Ammon's horn (tissue), 1 donor: ENCODE measurements around the gene WNT3A.

ENCODE experiments used
- DNase-seq: peaks from one replicate; pipeline ENCODE4 v3.0.0-alpha.2; 2016; ENCODE audit warnings: low spot score

Gene WNT3A

DNA sequence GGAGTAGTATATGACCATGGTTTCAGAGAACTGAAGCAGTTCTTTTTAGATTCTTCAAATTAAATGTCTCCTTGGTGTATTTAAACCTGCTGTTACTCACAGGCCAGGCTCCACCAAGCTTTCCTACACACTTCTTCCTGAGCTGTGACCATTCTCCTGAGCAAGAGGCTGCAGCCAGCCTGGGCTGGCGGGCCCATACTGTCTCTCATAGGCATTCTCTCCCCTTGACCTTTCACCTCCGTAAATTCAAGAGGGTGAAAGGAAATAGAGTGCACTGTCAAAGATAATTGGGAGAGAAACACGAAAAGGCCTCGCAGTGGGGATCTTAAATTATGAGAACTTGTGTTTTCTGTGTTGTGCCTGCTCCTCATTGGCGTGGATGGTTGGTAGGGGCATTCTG lies 78.0 kb downstream of the WNT3A start:
- DNase-seq: no peak

DNA sequence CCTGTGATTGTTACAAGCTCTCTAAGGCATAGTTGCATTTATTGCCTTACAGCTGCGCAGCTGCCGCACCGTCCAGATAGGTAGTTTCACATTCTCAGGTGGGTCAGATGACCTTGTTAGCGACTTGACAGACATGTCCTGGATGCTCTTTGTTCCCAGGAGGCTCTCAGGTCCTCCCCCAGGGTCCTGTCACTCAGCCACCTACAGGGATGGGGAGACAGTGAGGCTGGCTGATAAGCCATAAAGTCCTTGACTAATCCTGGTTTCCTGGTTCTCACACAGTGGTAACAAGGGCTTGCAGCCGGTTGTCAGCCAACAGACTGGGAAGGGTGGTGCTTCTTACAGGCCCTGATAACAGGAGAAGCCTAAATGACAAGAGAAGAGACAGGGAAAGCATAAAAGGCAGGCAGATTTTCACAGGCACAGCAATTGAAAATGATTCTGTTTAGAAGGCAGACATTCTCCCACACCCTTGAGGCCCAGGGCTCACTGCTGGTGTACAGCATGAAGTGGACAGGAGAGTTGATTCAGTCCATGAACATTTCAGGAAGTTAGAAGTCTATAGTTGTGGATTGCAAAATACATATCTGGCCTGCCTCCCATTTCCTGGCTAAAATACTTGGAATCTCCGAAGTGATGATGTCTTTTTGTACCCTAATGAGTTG lies 78.6 kb downstream of the WNT3A start:
- no peak for DNase-seq

DNA sequence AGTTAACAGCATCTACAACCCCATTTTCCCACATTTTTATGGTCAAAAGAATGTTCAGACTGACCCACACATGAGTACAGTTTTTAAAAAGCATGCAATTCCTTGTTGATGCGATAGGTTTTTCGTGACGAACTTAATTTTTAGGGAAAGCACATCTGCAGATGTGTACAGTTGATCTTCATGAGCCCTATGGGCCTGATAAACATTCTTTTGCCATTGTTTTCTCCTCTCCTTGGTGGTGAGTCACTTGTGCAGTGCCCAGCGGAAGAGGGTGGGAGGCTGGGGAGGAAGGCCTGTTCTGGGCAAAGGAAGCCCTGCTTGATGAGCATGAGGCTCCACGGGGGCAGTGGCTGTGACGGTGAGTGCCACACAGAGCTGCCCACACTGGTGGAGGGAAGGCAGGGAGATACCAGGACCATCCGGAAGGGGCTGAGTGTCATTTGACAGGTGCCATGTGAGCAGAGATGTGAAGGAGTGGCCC lies 81.0 kb downstream of the WNT3A start:
- no peak for DNase-seq

DNA sequence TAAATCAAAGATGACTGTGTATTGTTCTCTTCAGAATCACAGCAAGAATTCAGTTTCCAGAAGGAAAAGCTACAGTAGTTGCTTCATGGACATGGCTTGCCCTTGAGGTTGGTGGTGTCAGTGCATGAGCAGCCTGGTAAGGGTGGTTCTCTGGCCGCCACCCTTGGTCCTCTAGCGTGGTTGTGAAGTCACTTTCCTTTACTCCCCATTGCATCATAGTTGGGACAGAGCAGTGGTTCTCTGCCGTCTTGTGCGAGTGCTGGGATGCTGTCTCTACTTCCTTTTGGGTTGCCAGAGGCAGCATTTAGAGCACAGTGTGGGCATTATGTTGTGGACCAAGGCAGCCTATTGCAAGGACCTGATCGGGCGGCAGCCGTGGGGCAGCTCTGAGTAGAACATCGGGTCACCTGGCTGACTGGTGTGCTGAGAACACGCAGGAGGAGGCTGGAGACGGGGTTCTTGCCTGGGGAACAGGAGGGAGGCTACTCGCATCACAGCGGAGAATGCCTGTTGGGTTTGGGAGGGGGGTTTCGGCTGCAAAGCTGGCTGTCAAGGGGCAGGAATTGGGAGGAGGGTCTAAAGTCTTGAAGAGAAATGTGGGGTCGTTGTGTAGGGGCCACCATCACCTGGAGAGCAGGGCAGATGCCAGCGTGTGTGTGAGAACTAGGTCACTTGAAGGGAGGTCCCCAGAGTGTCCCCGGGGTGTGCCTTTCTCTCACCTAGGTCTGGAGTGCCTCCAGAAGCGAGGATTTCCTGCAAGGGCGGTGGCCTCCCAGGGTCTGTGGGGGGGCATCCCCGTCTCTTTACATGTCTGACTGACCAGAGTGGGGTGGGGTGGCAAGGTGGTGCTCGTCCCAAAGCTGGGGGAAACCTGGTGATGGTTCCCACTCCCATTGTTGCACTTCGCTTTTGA lies 82.0 kb downstream of the WNT3A start:
- no peak for DNase-seq

- no peak for DNase-seq
Observed at GRCh38 chr1:228089519-228090380, 83.0 kb downstream of the WNT3A start.

DNA sequence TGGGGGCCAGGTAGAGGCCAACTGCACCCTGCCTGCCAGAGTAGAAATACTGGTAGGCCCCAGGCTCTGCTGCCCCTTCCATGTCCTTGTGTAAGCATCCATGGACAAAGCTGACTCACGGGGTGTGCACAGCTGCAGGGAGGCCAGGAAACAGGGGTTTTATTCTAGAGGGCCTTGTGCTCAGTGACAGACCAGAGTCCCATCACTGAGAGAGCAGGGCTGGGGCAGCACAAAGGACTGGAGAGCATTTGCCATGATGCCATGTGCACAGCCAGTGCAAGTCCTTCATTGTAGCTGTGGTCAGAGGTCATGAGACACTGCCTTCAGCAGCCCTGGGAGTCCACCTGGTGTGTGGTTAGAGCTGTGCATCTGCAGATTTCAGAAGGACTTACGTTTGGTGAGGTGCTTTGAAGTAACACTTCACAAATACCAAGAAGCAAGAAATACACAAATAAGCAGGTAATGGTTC lies 83.8 kb downstream of the WNT3A start:
- DNase-seq: no peak

DNA sequence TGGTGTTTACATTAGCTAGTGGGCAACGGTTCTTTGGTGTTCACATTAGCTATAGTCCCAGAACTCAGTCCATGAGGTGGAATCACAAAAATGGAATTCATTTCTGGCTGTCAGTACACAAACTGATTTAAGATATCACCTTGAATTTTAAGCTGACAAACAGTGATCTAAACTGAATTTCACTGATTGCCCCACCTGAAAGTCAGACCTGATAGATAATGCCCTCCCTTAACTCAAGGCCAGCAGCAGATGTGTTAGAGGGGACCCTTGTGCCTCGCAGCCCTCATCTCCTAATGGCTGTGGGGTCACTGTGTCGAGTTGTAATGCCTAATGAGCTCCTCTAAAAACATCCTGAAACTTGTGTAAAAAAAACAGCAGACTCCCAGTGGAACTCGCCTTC lies 84.3 kb downstream of the WNT3A start:
- no peak for DNase-seq

DNA sequence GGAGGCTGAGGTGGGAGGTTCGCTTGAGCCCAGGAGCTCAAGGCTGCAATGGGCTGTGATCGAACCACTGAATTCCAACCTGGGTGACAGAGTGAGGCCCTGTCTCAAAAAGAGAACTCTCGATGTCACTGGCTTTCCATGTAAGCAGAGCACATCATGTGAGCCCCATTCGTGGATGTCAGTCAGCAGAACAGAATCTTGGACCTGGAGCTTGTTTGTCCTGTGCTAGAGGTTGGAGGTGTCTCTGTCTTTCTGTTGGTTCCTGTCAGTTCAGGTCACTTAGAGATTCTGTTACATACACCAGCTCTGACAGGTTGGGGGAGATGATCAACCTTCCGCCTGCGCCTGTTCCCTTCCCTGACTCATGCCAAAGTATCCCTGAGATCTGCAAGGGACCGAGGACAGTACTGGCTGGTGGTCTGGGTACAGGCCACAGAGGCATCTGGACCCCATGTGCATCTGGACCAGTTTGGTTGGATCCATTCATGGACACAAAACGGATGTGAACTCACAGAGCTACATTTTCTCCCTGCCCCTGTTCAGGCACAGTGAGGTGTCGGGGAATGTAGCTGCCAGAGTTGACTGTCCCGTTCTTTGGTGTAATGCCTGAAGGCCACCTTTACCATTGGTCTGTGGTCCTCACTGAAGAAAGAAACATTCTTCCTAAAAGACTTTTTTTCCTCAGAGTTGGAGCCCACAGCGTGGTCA lies 85.7 kb downstream of the WNT3A start:
- no peak for DNase-seq

DNA sequence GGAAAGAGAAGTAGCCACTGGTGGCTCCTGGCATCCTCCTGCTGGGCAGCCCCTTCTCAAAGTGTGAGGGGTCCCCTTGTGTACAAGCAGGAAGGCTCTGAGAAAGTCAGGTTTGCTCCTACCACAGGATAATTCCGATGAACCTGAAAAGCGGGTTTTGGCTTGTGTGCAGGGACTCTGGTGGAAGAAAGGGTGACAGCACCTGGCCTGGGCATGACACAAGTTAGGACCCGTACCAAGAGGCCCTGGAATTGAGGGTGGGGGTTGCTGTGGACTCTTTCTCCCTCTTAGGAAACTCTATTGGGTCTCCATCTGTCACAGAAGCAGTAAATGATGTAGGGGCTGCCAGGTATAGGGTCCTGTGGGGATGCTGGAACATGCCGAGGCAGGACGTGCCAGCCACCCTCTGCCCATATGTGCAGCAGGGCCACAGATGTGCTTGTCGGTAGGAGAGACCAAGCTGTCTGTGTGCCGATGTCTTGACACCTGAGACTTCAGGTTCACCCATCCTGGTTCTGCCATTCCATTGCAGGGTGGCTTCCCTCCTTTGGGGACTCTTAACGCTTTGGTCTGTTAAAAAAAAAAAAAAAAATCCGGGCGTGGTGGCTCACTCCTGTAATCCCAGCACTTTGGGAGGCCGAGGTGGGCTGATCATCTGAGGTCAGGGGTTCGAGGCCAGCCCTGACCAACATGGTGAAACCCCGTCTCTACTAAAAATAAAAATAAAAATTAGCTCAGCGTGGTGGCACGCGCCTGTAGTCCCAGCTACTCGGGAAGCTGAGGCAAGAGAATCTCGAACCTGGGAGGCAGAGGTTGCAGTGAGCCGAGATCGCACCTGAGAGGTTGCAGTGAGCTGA lies 86.5 kb downstream of the WNT3A start:
- no peak for DNase-seq

DNA sequence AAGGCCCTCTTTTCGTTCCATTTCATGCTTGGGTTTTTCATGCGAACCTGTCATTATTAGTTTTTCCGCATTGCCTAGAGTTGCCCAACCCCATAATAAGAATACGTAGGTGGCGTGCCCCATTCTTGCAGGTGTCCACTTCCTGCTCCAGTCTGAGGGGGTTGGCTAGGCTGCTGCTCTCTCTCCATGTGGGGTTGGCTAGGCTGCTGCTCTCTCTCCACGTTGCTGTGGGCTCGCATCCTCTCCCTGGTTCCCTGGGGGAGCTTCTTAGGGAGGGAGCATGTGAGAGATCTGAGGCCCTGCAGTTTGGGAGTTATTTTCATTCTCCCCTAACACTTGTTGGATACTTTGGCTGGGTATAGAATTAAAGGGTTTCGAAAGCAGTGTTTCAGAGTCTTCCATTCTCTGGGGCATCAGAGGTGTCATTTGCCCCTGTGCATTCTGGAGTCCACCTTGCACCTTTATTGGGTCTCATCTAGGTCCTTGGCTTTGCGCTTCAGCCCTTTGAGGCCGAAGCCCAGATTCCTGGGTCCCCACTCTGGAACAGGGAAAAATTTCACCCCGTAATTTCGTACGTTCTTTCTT lies 87.7 kb downstream of the WNT3A start:
- no peak for DNase-seq

DNA sequence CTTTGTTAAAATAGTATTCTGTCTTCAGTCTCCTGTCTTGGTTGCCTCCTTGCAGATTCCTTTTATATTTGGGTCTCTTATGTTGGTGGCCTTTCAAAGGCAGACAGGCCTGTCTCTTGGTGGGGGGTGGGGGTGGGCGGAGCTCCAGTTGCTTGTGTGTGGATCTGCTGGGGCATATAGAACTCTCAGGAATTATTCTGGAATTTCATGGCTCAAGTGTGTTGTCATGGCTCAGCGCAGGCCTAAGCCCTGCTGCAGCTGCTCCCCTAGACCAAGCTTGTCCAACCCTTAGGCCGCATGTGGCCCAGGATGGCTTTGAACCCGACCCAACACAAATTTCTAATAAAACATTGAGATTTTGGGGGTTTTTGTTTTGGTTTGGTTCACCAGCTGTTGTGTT lies 88.4 kb downstream of the WNT3A start:
- no peak for DNase-seq

DNA sequence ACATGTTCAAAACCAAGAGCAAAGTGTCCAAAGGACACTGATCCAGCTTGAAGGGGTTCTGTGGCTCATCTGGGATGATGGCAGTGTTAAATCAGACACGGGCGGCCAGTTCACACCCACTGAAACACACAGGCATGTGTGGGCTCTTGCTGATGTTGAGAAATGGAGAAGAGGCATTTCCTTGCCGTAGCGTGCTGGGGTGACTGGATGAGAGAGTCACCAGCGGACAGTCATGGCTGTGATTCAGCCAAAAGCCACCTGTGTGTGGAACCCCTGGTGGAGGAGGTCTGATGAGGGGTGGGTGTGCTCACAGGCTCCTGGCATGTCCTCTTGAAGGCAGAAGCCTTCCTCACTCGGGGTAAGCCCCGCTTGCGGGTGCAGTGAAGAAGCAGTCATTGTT lies 89.1 kb downstream of the WNT3A start:
- DNase-seq: no peak

- no peak for DNase-seq
Observed at GRCh38 chr1:228096416-228097332, 89.9 kb downstream of the WNT3A start.

GRCh38 chr1:228097333-228098081 lies 90.7 kb downstream of the WNT3A start:
- DNase-seq: no peak

GRCh38 chr1:228098323-228098931 lies 91.6 kb downstream of the WNT3A start:
- no peak for DNase-seq

DNA sequence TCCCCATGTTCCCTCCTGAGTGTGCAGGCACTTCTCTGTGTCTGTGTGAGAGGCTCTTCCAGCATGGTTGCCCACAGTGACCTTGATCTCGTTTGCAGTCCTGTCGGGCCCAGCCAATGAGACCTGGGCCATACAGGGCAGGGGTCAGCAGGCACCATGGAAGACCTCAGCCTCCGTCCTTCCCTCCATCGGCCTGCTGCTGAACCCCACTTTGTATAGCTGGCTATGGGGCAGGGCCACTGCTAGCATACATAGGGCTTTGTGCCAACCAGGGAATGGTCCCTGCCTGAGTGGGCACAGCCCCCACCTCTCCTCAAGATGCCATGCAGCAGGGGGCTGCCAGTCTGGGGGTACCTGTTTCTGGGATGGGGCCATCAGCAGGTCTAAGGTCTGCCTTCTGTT lies 92.5 kb downstream of the WNT3A start:
- DNase-seq: no peak

GRCh38 chr1:228100822-228101613 lies 94.2 kb downstream of the WNT3A start:
- no peak for DNase-seq
